ENCODE results near the gene PRR11. TPM values are rescaled to one million over a fixed set of nuclear protein-coding genes. Genes with fewer than 3 reads are reported as not detected.

Gene PRR11
- total RNA-seq, 1 experiment from 2014 or later, result 48.5 TPM

- CTCF ChIA-PET, result no interaction called here
Measured at GRCh38 chr17:59181481-59181880, 25.9 kb downstream of the PRR11 start.

GRCh38 chr17:59185997-59186396, 30.5 kb downstream of the PRR11 start:
- Mint-ChIP-seq H3K36me3 (ENCODE audit: insufficient read depth, unreplicated experiment) (no peaks in the 10 kb centered on the region), H3K27me3 (ENCODE audit: insufficient read depth, unreplicated experiment) (no peaks in the 10 kb centered on the region), H3K27ac (ENCODE audit: low read depth, unreplicated experiment) (no peak overlapping the region), H3K9me3 (ENCODE audit: unreplicated experiment) (no peaks in the 10 kb centered on the region), H3K4me1 (ENCODE audit: insufficient read depth, unreplicated experiment) (no peaks in the 10 kb centered on the region), H3K4me3 (ENCODE audit: unreplicated experiment) (no peak overlapping the region)
- DNase-seq (ENCODE audit: unreplicated experiment), result no peak
- BruUV-seq (replicated peaks), result no TSS peak
- intact Hi-C loops (cut with micrococcal nuclease), result no loop called here
- ChIA-PET CTCF (interaction anchor here (0.5 to 1.1 kb wide), 2 partner anchors 25 kb away, joined by 3 read pairs; no protein-coding TSS in a partner anchor), POLR2A (interaction anchor here (1.3 kb wide), 1 partner anchor 12 kb away, joined by 3 read pairs; no protein-coding TSS in a partner anchor)
- TF ChIP-seq CTCF (IDR thresholded peaks at IDR 0.05; ENCODE audit: unreplicated experiment), result no peak

More at GRCh38 chr17:59181481-59181880, 25.9 kb downstream of the PRR11 start:
- Mint-ChIP-seq H3K27me3 (ENCODE audit: insufficient read depth, unreplicated experiment) (no peaks in the 10 kb centered on the region), H3K4me1 (ENCODE audit: insufficient read depth, unreplicated experiment) (peaks cover 7% of the 10 kb centered on the region), H3K4me3 (ENCODE audit: unreplicated experiment) (no peak overlapping the region), H3K27ac (ENCODE audit: low read depth, unreplicated experiment) (no peak overlapping the region), H3K9me3 (ENCODE audit: unreplicated experiment) (no peaks in the 10 kb centered on the region), H3K36me3 (ENCODE audit: insufficient read depth, unreplicated experiment) (peaks cover 6% of the 10 kb centered on the region)
- TF ChIP-seq CTCF (IDR thresholded peaks at IDR 0.05; ENCODE audit: unreplicated experiment), result no peak
- intact Hi-C loops (cut with micrococcal nuclease), result no loop called here
- POLR2A ChIA-PET, result no interaction called here
- BruUV-seq (replicated peaks), result no TSS peak
- DNase-seq (ENCODE audit: unreplicated experiment), result no peak

GRCh38 chr17:59186850-59187249, 31.3 kb downstream of the PRR11 start:
- H3K9me3 Mint-ChIP-seq (ENCODE audit: unreplicated experiment), result no peaks in the 10 kb centered on the region
- POLR2A ChIA-PET, result no interaction called here
- no peak for DNase-seq (ENCODE audit: unreplicated experiment)
- H3K36me3 Mint-ChIP-seq (ENCODE audit: insufficient read depth, unreplicated experiment), result no peaks in the 10 kb centered on the region
- no TSS peak for BruUV-seq (replicated peaks)
- CTCF ChIA-PET, result no interaction called here
- TF ChIP-seq CTCF (IDR thresholded peaks at IDR 0.05; ENCODE audit: unreplicated experiment), result no peak
- no peak overlapping the region for H3K27ac Mint-ChIP-seq (ENCODE audit: low read depth, unreplicated experiment)
- no peaks in the 10 kb centered on the region for H3K4me1 Mint-ChIP-seq (ENCODE audit: insufficient read depth, unreplicated experiment)
- no peaks in the 10 kb centered on the region for H3K27me3 Mint-ChIP-seq (ENCODE audit: insufficient read depth, unreplicated experiment)
- no peak overlapping the region for H3K4me3 Mint-ChIP-seq (ENCODE audit: unreplicated experiment)
- intact Hi-C loops (cut with micrococcal nuclease), result no loop called here

GRCh38 chr17:59190806-59191205, 35.3 kb downstream of the PRR11 start:
- Mint-ChIP-seq H3K36me3 (ENCODE audit: insufficient read depth, unreplicated experiment) (peaks cover 9% of the 10 kb centered on the region), H3K27ac (ENCODE audit: low read depth, unreplicated experiment) (no peak overlapping the region), H3K9me3 (ENCODE audit: unreplicated experiment) (no peaks in the 10 kb centered on the region), H3K27me3 (ENCODE audit: insufficient read depth, unreplicated experiment) (no peaks in the 10 kb centered on the region), H3K4me1 (ENCODE audit: insufficient read depth, unreplicated experiment) (no peaks in the 10 kb centered on the region), H3K4me3 (ENCODE audit: unreplicated experiment) (no peak overlapping the region)
- no TSS peak for BruUV-seq (replicated peaks)
- no peak for TF ChIP-seq CTCF (IDR thresholded peaks at IDR 0.05; ENCODE audit: unreplicated experiment)
- DNase-seq (ENCODE audit: unreplicated experiment), result no peak
- POLR2A ChIA-PET, result no interaction called here
- CTCF ChIA-PET, result no interaction called here
- intact Hi-C loops (cut with micrococcal nuclease), result no loop called here

All from MCF 10A (cell line).